GM21619 (cell line): ENCODE measurements around the gene ZMAT3.
"Not testable (repeated sequence)": the region's sequence is repeated elsewhere in the genome, so short reads cannot be mapped to it uniquely, and the experiment has no call there.

ENCODE experiments used
- ATAC-seq: cut with Tn5 transposase; IDR thresholded peaks from one replicate; pipeline ENCODE4 v1.9.1; 2021; ENCODE audit not compliant: unreplicated experiment

Gene ZMAT3

DNA sequence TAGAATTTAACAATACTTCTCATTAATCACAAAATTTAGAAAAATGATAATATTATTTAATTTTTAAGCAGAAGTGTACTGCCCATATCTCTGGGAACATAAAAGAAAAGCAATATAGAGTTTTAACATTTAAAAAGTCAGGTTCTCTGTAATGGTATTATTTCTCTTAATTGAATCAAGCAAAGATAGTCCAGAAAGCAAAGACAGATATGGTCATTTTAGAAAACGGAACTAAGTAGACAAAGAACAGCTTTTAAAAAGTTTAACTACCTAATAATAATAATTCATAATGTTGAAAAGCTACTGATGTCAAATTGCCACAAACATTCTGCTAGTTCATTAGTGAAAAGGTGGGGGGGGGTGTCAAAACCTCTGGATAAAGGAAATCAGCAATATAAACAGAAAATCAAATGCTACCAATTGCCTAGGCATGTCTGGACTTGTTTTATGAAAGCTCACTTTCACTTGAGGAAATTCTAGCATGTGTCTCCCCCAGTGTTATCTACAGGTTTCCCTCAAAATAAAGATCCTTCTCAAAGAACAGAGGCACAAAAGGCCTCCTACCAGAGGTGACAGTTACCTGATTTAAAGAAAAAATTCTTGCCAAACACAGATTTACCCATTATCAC is 1.7 kb downstream of the ZMAT3 start:
- no peak for ATAC-seq

DNA sequence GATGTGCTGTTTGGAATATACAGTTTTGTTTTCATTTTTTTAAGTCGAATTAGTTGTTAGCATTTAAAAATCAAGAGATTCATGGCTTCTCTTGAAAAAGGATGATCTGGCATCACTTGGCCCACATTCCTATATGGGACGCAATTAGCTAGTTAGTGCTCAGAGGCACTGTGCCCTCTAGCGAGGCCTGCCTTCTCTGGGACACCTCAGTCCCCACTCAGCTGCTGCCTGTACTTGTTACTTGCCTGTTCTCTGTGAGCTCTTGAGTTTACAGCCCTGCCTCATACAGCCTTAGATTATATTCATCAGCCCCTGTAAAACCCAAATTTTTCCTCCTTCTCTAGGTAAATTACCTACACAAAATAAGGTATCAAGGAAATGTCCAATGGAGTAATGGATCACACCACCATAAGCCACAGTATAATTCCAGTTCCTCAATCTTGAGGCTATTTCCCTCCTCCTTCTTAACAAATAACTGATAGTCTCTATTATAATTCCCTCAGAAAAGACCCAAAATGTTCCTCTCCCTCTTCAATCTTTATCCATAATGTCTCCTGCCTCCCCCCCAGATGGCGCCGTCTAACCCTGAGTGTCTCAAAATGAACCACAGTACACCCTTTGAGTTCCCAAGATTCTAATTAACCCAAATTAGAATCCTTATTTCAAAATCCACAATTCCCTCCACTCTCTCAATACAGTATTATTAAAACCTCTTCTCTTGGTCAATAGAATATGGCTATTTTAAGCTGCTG is 2.7 kb downstream of the ZMAT3 start:
- ATAC-seq = no peak

DNA sequence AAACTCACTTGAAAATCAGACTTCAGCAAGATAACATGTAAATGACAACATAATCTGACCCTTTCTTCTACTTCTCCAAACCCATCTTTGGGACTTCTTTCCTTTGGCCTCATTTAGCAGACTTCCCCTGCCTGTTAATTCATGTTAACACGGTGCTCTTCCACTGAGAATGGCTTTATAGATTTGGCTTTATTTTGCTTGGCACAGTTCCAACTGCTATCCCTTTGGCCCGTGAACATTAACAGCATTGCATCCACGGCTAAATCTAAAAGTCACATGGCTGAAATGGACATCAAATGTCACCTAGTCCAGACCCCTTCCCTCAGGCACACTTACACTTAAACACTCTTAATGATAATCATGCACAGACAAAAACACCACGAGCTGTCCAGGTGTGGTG is 3.8 kb downstream of the ZMAT3 start:
- no peak for ATAC-seq

DNA sequence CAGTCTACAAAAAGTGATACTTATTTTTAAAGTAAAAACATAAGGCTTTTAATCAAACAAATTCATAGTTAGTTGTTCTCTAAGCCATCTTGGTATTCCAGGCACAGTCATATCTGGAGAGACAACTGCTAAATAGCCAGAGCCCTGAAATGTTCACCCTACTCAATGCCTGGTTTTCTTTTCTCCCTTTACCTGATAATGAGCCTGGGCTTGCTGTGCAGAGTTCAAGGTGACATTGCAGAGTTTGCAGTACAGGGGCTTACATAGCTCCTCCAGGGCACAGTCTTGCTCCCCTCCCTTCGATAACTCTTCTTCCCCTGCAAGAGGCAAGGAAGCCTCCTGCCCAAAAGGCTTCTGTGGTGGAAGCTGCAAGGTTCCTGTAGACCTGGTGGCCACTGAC is 4.3 kb downstream of the ZMAT3 start:
- no peak for ATAC-seq

DNA sequence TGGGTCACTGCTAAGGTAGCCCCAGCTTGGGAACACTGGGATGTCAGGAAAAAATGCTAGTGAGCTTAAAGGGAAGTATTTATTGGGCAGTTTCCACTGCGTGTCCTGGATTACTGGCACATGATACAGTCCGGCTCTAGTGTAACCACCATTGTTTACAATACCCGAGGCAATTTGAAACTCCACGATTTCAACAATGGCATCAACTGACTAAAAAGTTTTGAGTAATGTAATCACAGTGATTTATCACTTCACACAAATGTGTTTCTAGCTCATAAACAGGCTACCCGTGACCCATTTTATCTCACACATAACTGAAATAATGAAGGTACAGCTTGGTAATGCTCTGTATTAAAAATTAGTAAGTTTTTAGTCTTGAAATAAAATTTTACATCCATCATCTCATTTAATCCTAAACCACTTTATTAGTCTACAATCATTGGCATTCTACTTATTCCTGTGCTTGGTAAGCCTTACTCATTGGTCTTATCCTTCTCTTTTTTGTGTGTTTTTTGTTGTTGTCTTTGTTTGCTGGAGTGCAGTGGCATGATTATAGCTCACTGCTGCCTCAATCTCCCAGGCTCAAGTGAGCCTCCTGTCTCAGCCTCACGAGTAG is 7.6 kb downstream of the ZMAT3 start:
- ATAC-seq = no peak

DNA sequence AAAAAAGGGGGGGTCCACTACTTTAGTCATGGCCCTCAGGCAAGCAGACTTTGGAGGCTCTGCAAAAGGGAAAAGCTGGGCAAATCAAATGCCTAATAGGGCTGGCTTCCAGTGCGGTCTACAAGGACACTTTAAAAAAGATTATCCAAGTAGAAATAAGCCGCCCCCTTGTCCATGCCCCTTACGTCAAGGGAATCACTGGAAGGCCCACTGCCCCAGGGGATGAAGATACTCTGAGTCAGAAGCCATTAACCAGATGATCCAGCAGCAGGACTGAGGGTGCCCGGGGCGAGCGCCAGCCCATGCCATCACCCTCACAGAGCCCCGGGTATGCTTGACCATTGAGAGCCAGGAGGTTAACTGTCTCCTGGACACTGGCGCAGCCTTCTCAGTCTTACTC is 15.3 kb downstream of the ZMAT3 start:
- ATAC-seq = no peak

DNA sequence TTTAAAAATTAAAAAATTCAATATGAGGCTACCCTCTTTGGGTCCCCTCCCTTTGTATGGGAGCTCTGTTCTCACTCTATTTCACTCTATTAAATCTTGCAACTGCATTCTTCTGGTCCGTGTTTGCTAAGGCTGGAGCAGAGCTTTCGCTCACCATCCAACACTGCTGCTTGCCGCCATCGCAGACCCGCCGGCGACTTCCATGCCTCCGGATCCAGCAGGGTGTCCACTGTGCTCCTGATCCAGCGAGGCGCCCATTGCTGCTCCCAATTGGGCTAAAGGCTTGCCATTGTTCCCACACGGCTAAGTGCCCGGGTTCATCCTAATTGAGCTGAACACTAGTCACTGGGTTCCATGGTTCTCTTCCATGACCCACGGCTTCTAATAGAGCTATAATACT is 17.0 kb downstream of the ZMAT3 start:
- not testable (repeated sequence) for ATAC-seq

DNA sequence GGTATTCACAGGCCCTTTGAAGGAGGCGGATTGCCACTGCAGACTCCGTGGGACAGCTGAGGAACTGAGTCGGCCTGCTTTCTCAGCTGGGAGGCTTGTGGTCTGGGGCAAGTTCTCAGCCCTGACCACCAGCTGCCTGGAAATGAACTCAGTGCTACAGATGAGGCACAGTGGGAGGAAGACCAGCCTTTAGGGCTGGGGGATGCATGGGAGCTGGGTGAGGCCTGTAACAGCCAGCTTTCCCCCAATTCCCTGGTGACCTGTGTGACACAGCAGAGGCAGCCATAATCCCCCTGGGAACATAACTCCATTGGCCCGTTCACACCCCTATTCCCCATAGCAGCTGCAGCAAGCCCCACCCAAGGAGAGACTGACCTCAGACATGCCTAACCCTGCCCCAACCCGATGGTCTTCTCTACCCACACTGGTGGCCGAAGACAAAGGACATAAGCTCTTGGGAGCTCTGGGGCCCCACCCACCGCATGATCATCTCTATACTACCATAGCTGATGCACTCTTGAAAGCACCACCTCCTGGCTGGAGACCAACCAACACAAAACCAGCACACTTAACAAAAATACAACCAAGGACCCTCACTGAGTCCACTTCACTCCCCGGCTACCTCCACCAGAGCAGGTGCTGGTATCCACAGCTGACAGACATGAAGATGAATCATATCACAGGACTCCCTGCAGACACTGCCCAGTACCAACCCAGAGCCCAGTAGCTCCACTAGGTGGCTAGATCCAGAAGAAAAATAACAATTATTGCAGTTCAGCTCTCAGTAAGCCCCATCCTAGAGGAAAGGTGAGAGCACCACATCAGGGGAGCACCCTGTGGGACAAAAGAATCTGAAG is 24.9 kb downstream of the ZMAT3 start:
- peak; percentile 89 for ATAC-seq

DNA sequence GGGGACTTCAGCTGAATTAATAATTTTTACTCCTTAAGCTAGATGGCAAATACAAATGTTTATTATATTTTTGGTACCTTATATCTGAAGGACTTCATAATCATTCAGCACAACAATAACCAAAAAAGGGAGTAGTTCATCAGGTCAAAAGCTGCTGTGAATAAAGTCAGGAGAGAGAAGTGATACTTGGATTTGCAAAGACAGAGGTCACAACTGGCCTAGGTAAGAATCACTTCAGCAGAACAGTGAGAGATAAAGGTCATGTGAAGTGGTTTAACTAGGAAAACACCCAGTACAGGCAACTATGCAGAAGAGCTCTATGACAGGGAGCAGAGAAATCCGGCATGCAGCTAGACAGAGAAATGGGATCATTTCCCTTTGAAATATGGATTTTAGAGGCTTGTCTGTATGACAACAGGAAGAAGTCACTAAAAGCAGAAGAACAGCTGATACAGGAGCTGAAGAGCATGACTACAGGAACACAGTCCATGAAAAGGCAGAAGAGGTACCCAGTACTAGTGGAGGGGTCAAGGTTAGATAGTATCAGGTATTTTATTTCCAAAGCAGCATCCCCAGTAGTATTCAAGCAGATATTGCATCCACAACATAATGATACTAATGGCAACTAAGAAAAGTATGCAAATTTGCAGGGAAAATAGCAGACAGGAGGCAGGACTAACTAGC is 25.7 kb downstream of the ZMAT3 start:
- ATAC-seq = peak; percentile 44

DNA sequence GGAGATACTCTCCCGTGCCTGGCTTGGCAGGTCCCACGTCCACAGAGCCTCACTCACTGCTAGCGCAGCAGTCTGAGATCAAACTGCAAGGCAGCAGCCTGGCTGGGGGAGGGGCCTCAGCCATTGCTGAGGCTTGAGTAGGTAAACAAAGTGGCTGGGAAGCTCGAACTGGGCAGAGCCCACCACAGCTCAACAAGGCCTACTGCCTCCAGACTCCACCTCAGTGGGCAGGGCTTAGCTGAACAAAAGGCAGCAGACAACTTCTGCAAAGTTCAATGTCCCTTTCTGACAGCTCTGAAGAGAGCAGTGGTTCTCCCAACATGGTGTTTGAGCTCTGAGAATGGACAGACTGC is 32.7 kb downstream of the ZMAT3 start:
- ATAC-seq = not testable (repeated sequence)

DNA sequence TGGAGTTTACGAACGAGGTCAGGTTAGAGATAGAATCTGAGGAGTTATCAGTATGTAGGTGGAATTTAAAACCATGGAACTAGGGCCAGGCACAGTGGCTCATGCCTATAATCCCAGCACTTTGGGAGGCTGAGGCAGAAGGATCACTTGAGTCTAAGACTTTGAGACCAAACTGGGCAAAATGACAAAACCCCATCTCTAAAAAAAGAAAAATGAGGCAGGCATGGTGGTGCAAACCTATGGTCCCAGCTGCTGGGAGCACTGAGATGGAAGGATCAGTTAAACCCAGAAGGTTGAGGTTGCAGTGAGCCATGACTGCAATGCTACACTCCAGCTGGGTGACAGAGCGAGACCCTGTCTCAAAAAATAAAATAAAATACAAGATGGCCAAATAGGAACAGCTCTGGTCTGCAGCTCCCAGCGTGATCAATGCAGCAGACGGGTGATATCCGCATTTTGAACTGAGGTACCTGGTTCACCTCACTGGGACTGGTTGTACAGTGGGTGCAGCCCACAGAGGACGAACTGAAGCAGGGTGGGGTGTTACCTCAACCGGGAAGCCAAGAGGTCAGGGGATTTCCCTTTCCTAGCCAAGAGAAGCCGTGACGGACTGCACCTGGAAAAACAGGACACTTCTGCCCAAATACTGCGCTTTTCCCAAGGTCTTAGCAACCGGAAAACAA is 33.3 kb downstream of the ZMAT3 start:
- ATAC-seq = no peak

DNA sequence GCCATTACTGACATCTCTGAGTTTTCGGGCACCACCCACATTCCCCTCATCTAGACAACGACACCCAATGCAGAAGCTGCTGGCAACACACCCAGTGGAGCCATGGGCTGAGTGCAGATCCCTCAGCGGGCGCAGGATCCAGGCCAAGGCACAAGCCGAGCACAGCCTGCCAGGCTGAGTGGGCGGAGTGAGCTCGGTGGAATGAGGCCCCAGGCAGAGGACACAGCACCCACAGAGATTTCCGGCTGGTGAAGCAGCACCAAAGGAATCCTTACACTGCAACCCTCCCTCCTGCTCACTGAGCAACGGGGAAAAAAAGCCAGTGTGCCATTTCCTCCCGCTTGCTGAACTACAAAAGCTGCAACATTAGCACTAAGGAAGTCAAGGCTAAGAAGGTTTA is 34.3 kb downstream of the ZMAT3 start:
- ATAC-seq = no peak

DNA sequence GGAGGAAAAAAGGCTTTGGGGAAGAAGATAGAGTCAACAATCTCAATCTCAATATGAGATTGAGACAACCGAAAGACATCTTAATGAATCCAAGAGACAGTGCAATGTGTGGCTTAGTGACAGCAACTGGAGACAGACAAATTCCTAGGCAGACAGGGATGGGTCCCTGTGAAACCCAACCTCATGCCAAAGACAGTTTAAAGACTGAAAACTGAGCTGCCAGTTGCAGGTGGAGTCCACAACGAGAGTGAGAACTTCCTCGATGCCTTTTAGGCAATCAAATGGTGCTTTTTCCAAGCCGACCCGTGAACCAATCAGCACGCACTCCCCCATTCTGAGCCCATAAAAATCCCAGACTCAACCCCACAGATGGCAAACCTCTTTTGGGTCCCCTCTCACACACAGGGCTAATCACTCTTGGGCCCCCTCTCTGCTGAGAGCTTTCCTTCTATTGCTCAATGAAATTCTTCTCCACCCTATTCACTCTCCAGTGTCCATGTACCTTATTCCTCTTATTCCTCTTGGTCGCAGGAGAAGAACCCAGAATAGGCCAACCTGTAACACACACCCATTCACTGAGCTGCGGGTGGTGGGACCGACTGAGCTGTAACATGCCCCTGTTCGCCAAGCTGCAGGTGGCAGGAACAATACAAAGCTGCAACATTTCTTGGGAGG is 34.8 kb downstream of the ZMAT3 start:
- ATAC-seq = no peak

DNA sequence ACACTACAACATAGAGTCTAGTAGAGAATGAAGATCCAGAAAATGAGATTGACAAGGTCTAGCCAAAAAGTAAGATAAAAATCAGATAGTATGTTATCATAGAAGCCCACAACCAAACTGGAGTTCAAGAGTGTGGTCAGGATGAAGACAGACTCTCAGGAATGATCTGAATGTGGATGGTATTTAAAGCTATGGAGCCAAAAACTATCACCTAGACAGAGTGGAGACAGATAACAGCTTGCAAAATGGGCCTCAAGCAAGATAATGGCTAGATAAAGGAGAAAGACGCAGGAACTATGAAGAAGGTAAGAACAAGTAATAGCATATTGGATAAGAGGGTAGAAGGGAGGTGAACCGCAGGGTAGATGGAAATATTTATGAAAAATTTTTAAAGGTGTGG is 35.4 kb downstream of the ZMAT3 start:
- no peak for ATAC-seq

DNA sequence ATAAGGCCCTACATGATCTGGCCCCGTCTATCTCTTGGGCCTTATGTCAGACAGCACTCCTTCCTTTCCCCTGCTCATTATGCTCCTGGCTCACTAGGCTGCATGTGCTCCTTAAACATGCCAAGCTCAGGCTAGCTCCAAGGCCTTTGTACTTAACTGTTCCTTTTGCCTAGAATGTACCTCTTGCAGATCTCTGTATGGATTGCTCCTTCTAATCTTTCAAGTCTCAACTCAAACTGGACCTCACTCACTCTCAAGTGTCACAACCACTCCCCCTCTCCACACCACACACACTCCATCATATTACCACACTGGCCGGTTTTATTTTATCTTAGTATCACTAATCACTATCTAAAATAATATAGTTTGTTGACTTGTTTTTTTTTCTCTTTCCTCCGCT is 36.4 kb downstream of the ZMAT3 start:
- ATAC-seq = no peak

DNA sequence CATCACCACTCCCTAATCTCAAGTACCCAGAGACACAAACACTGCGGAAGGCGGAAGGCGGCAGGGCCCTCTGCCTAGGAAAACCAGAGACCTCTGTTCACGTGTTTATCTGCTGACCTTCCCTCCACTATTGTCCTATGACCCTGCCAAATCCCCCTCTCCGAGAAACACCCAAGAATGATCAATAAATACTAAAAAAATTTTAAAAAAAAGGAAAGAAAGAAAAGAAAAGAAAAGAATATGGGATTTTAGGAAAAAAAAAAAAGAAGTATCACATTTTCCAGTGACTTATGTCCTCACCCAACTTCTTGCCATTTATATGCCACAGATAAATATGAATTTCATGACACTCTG is 38.3 kb downstream of the ZMAT3 start:
- ATAC-seq = not testable (repeated sequence)

DNA sequence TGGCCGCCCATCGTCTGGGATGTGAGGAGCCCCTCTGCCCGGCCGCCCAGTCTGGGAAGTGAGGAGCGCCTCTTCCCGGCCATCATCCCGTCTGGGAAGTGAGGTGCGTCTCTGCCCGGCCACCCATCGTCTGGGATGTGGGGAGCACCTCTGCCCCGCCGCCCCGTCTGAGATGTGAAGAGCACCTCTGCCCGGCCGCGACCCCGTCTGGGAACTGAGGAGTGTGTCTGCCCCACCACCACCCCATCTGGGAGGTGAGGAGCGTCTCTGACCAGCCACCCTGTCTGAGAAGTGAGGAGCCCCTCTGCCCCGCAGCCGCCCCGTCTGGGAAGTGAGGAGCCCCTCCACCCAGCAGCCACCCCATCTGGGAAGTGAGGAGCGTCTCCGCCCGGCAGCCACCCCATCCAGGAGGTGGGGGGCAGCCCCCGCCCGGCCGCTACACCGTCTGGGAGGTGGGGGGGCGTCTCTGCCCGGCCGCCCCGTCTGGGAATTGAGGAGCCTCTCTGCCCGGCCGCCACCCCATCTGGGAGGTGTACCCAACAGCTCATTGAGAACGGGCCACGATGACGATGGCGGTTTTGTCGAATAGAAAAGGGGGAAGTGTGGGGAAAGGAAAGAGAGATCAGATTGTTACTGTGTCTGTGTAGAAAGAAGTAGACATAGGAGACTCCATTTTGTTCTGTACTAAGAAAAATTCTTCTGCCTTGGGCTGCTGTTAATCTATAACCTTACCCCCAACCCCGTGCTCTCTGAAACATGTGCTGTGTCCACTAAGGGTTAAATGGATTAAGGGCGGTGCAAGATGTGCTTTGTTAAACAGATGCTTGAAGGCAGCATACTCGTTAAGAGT is 38.9 kb downstream of the ZMAT3 start:
- not testable (repeated sequence) for ATAC-seq

DNA sequence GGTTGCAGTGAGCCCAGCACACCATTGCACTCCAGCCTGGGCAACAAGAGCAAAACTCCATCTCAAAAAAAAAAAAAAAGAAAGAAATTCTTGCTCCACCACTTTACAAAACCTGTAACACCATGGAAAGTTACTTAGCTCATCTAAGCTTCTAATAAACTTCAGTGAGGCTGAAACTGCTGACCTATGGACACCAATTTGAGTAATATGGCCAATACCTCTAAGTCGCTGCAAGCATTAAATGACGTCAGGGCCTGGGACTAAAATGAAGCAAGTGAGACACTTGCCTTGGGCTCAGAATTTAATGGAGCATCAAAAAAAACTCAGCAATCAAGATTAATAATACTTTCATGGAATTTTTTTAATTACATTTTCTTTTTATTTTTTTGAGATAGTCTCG is 42.5 kb downstream of the ZMAT3 start:
- no peak for ATAC-seq

DNA sequence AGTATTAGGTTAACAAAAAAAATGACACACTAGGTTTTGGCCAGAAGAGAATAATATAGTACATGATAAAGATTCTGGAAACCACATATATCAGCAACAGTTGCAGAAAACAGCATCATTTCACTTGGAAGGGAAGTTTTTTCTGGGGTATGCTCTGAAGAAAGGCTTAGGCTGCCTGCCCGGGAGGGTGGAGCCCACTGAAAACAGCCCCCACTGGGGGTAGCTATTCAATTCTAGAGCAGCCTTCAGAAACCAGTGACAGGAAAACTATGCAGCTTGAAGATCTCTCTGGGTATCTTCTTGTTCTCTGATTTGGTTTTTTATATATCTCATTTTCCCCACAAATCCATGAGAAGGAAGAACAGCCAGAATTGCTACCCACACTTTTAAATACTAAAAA is 43.2 kb downstream of the ZMAT3 start:
- no peak for ATAC-seq
